B cell (primary cell): ENCODE measurements around the gene OVCA2. TPM values are rescaled to one million over a fixed set of nuclear protein-coding genes. Genes with fewer than 3 reads are reported as not detected.

Experiments used
- ATAC-seq: fragments of 200-7000 bp; cut with Tn5 transposase; one replicate; pipeline ENCODE4 v1.10.0; 2021; ENCODE audit warnings: low read depth, mild to moderate bottlenecking, moderate number of reproducible peaks, moderate library complexity
- CTCF ChIA-PET: fragments of 350-600 bp; sonication (Branson Sonifier 250); formaldehyde crosslinking; loops from one replicate; lab custom pipeline; 2021; ENCODE audit warnings: antibody characterized with exemption, inconsistent platforms; lab: Charles Lee
- POLR2A ChIA-PET: fragments of 350-600 bp; sonication (Branson Sonifier 250); formaldehyde crosslinking; loops from one replicate; lab custom pipeline; 2021; ENCODE audit warnings: antibody characterized with exemption; lab: Charles Lee
- DNase-seq: peaks from one replicate; pipeline ENCODE4 v3.0.0; 2013
- H2AFZ ChIP-seq: 2 replicates; pipeline ENCODE4 v1.6.1; 2012; ENCODE audit warnings: mild to moderate bottlenecking, low read depth, low read length; ENCODE audit not compliant: insufficient read depth, poor library complexity, severe bottlenecking
- H3K27ac ChIP-seq, 2 donors: 1 replicate in 1 of 2; 2 replicates in 1 of 2; pipeline ENCODE4 v1.5.1; 2012 to 2013; ENCODE audit warnings: low read length in 2 of 2, mild to moderate bottlenecking in 2 of 2, moderate library complexity in 1 of 2
- H3K27me3 ChIP-seq, 4 experiments: fragments of 200-600 bp in 1 of 4; sonication (generic) in 1 of 4; replicated peaks in 1 of 4; 1 replicate in 2 of 4; 2 replicates in 2 of 4; pipeline versions ENCODE4 v1.6.1 to v1.7.0; 2013 to 2016; ENCODE audit warnings: low read length in 3 of 4, mild to moderate bottlenecking in 2 of 4, mixed read lengths in 1 of 4, moderate library complexity in 1 of 4; ENCODE audit not compliant: insufficient read depth in 4 of 4, control insufficient read depth in 3 of 4; ENCODE audit errors: control extremely low read depth in 1 of 4
- H3K36me3 ChIP-seq, 2 experiments: replicated peaks in 1 of 2; 1 replicate in 1 of 2; 2 replicates in 1 of 2; pipeline versions ENCODE4 v1.6.1 to v1.7.1; 2013; ENCODE audit warnings: low read length in 1 of 2; ENCODE audit not compliant: insufficient read depth in 2 of 2, control insufficient read depth in 1 of 2; ENCODE audit errors: control extremely low read depth in 1 of 2, extremely low read depth in 1 of 2
- H3K4me1 ChIP-seq, 2 donors: fragments of 200-600 bp in 1 of 2; sonication (generic) in 1 of 2; 1 replicate in 1 of 2; 2 replicates in 1 of 2; pipeline versions ENCODE4 v1.5.1 to v1.6.1; 2013 to 2017; ENCODE audit warnings: low read length in 2 of 2; ENCODE audit not compliant: control insufficient read depth in 2 of 2, insufficient read depth in 2 of 2
- H3K4me2 ChIP-seq: replicated peaks from 2 replicates; pipeline ENCODE3; 2012; ENCODE audit warnings: mild to moderate bottlenecking, low read depth, low read length; ENCODE audit not compliant: poor library complexity, severe bottlenecking
- H3K4me3 ChIP-seq, 5 experiments: fragments of 200-600 bp in 1 of 5; sonication (generic) in 1 of 5; 1 replicate in 3 of 5; 2 replicates in 2 of 5; pipeline versions ENCODE4 v1.5.1 to v1.7.0; 2011 to 2016; ENCODE audit warnings: low read length in 4 of 5, mild to moderate bottlenecking in 4 of 5, low read depth in 2 of 5, control low read depth in 1 of 5, moderate library complexity in 1 of 5; ENCODE audit not compliant: insufficient read depth in 1 of 5; ENCODE audit errors: control extremely low read depth in 1 of 5, extremely low read depth in 1 of 5
- H3K79me2 ChIP-seq: fragments of 200-600 bp; sonication (generic); one replicate; pipeline ENCODE4 v1.6.0; 2016; ENCODE audit warnings: low read length; ENCODE audit not compliant: control insufficient read depth, insufficient read depth
- H3K9ac ChIP-seq: fragments of 200-600 bp; sonication (generic); 2 replicates; pipeline ENCODE4 v1.6.1; 2017; ENCODE audit warnings: mild to moderate bottlenecking, low read length, moderate library complexity
- H3K9me3 ChIP-seq, 3 donors: one replicate each; pipeline versions ENCODE4 v1.6.1 to v1.7.1; 2013; ENCODE audit warnings: low read length in 2 of 3; ENCODE audit not compliant: control insufficient read depth in 2 of 3, insufficient read depth in 1 of 3; ENCODE audit errors: control extremely low read depth in 1 of 3
- H4K20me1 ChIP-seq: 2 replicates; pipeline ENCODE4 v1.6.0; 2012; ENCODE audit warnings: mild to moderate bottlenecking, low read length; ENCODE audit not compliant: insufficient read depth, control insufficient read depth, poor library complexity, severe bottlenecking
- H3K27ac Mint-ChIP-seq: one replicate; pipeline ENCODE4 v1.8.0; 2021; ENCODE audit warnings: mixed read lengths
- H3K27me3 Mint-ChIP-seq: one replicate; pipeline ENCODE4 v1.8.0; 2021; ENCODE audit warnings: mixed read lengths
- H3K4me1 Mint-ChIP-seq: one replicate; pipeline ENCODE4 v1.8.0; 2021; ENCODE audit warnings: mixed read lengths
- H3K4me3 Mint-ChIP-seq: one replicate; pipeline ENCODE4 v1.8.0; 2021; ENCODE audit warnings: mixed read lengths
- H3K9me3 Mint-ChIP-seq: one replicate; pipeline ENCODE4 v1.8.0; 2022; ENCODE audit warnings: mixed read lengths; ENCODE audit not compliant: insufficient read depth
- EZH2 ChIP-seq: IDR thresholded peaks from 2 replicates; pipeline ENCODE4 v1.6.1; 2012; ENCODE audit warnings: borderline replicate concordance, low read depth, mild to moderate bottlenecking, moderate library complexity, low read length; ENCODE audit not compliant: insufficient read depth, poor library complexity, severe bottlenecking
- WGBS: methylation state at CpG from one replicate; pipeline ENCODE4 v1.1.5; 2013; ENCODE audit warnings: missing lambda C conversion rate; ENCODE audit not compliant: insufficient coverage; 5-methylcytosine and 5-hydroxymethylcytosine counted together
- intact Hi-C: fragments of 100-400 bp; cut with micrococcal nuclease; formaldehyde crosslinking; loops from one replicate; pipeline ENCODE4 v1.10.0; 2022
- polyA plus RNA-seq: library from polyadenylated mRNA; depleted of rRNA; stranded (reverse); fragments of >200 nt; gene quantifications from 2 replicates; pipeline ENCODE4 v1.2.3, GENCODE V29; 2012
- total RNA-seq, 2 donors: library from RNA; stranded (reverse); fragments of 120-200 nt in 1 of 2; gene quantifications; 1 replicate in 1 of 2; 2 replicates in 1 of 2; pipeline versions ENCODE4 v1.2.3 to v1.2.4, GENCODE V29; 2013 to 2022
- TF ChIP-seq, protein P1 (sequence below): fragments of 200-600 bp; IDR thresholded peaks from one replicate; pipeline ENCODE4 v1.8.0; 2022; ENCODE audit warnings: antibody characterized with exemption, mild to moderate bottlenecking

OVCA2 gene
- total and polyA plus RNA-seq, 2 donors (not counting 1 experiment from before 2014, with no cell fraction given) = 23.2 to 43.9 TPM

GRCh38 chr17:1995907-1996799 is 45.7 kb upstream of the OVCA2 start:
- intact Hi-C loops = no loop called here
- ATAC-seq = no peak
- Mint-ChIP-seq H3K4me3 (no peak overlapping the region), H3K9me3 (no peaks in the 10 kb centered on the region), H3K27me3 (peaks cover 40% of the 10 kb centered on the region), H3K27ac (no peak overlapping the region), H3K4me1 (peaks cover 5% of the 10 kb centered on the region)
- Histone ChIP-seq H3K9ac (no peak overlapping the region), H3K4me2 (no peak overlapping the region), H3K79me2 (no peaks in the 10 kb centered on the region), H4K20me1 (no peaks in the 10 kb centered on the region), H3K9me3 (peaks cover 0 to 6% (median 0%) of the 10 kb centered on the region in 3 donors), H3K4me3 (no peak overlapping the region), H3K27me3 (peaks cover 0 to 26% (median 7%) of the 10 kb centered on the region in 4 experiments), H3K36me3 (no peaks in the 10 kb centered on the region), H2AFZ (no peak overlapping the region), H3K27ac (no peak overlapping the region), H3K4me1 (no peaks in the 10 kb centered on the region)
- DNase-seq = no peak
- ChIA-PET POLR2A (no interaction called here), CTCF (no interaction called here)
- no peak for TF ChIP-seq EZH2
- TF ChIP-seq, protein P1, sequence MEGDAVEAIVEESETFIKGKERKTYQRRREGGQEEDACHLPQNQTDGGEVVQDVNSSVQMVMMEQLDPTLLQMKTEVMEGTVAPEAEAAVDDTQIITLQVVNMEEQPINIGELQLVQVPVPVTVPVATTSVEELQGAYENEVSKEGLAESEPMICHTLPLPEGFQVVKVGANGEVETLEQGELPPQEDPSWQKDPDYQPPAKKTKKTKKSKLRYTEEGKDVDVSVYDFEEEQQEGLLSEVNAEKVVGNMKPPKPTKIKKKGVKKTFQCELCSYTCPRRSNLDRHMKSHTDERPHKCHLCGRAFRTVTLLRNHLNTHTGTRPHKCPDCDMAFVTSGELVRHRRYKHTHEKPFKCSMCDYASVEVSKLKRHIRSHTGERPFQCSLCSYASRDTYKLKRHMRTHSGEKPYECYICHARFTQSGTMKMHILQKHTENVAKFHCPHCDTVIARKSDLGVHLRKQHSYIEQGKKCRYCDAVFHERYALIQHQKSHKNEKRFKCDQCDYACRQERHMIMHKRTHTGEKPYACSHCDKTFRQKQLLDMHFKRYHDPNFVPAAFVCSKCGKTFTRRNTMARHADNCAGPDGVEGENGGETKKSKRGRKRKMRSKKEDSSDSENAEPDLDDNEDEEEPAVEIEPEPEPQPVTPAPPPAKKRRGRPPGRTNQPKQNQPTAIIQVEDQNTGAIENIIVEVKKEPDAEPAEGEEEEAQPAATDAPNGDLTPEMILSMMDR = no peak
- WGBS = 92% methylated on average over 12 of the region's 14 CpGs

DNA sequence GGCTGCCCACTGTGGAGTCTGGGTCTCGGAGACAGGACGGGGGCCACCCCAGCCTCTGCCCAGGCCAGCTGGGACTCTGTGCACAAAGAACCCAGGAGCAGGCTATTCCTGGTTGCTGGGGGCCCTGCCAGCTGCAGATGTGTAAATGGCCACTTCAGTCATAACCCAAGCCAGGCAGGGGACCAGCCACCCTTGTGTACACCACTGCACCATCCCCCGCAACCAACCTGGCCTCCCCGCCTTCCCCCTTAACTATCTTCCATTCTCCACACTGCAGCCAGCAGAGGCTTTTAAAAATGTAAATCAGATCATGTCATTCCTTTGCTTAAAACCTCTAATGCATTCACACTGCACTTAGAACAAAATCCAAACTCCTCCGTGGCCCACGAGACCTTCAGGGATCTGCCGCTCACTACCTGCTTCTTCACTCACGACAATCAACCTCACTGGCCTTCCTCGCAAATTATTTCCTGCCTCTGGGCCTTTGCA is 45.0 kb upstream of the OVCA2 start:
- intact Hi-C loops = no loop called here
- H3K4me3 ChIP-seq = no peak overlapping the region
- no peak overlapping the region for H3K9ac ChIP-seq
- peaks cover 35% of the 10 kb centered on the region for H3K27me3 Mint-ChIP-seq
- no peaks in the 10 kb centered on the region for H3K4me1 ChIP-seq
- H3K79me2 ChIP-seq = no peaks in the 10 kb centered on the region
- ATAC-seq (no peak), DNase-seq (no peak)
- peaks cover 0 to 29% (median 7%) of the 10 kb centered on the region in 4 experiments for H3K27me3 ChIP-seq
- H3K9me3 ChIP-seq = peaks cover 0 to 6% (median 0%) of the 10 kb centered on the region in 3 donors
- H3K36me3 ChIP-seq = no peaks in the 10 kb centered on the region
- ChIA-PET POLR2A (no interaction called here), CTCF (no interaction called here)
- no peaks in the 10 kb centered on the region for H3K9me3 Mint-ChIP-seq
- no peak for TF ChIP-seq EZH2
- TF ChIP-seq, protein P1 = no peak
- no peaks in the 10 kb centered on the region for H4K20me1 ChIP-seq
- H3K4me3 Mint-ChIP-seq = no peak overlapping the region
- no peak overlapping the region for H3K4me2 ChIP-seq
- no peak overlapping the region for H2AFZ ChIP-seq
- no peak overlapping the region for H3K27ac Mint-ChIP-seq
- WGBS = 92% methylated on average over 9 of the region's 9 CpGs
- no peak overlapping the region for H3K27ac ChIP-seq
- H3K4me1 Mint-ChIP-seq = peaks cover 5% of the 10 kb centered on the region
